ENCODE data around the gene ING1.
"Not testable (repeated sequence)": the region's sequence is repeated elsewhere in the genome, so short reads cannot be mapped to it uniquely, and the experiment has no call there.

Gene ING1

DNA sequence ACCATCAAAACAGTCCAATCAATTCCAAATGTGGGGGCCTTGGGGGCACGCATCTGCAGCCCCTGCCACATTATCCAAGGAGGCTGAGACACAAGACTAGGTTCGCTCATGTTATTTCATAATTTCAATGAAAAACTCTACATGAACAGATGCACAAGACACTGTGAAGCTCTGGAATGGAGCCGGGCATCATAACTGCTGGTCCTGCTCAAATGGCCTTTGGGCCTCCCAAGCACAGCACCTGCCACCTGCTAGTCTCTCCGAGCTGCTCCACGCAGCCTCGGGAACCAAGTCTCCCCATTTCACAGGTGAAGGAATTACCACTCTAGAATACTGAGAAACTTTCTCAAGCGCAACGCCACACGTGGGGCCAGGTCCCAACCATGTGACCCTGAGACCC is 24.5 kb upstream of the ING1 start:
- POLR2A ChIA-PET = interaction anchor here (0.6 kb wide), 1 partner anchor 10 kb away, joined by 3 read pairs; no protein-coding TSS in a partner anchor
- TF ChIP-seq, protein P1, sequence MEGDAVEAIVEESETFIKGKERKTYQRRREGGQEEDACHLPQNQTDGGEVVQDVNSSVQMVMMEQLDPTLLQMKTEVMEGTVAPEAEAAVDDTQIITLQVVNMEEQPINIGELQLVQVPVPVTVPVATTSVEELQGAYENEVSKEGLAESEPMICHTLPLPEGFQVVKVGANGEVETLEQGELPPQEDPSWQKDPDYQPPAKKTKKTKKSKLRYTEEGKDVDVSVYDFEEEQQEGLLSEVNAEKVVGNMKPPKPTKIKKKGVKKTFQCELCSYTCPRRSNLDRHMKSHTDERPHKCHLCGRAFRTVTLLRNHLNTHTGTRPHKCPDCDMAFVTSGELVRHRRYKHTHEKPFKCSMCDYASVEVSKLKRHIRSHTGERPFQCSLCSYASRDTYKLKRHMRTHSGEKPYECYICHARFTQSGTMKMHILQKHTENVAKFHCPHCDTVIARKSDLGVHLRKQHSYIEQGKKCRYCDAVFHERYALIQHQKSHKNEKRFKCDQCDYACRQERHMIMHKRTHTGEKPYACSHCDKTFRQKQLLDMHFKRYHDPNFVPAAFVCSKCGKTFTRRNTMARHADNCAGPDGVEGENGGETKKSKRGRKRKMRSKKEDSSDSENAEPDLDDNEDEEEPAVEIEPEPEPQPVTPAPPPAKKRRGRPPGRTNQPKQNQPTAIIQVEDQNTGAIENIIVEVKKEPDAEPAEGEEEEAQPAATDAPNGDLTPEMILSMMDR (IDR thresholded peaks at IDR 0.05; ENCODE audit: insufficient read depth, low read length, missing control alignments) = no peak
- H3K4me3 ChIP-seq (ENCODE audit: low read depth, low read length) = no peak overlapping the region
- CTCF ChIA-PET = interaction anchor here (1.2 kb wide), 1 partner anchor 15 kb away, joined by 3 read pairs; no protein-coding TSS in a partner anchor
- no peak for DNase-seq (ENCODE audit: low read depth, low spot score)

GRCh38 chr13:110689711-110690110 is 23.8 kb upstream of the ING1 start:
- DNase-seq (ENCODE audit: low read depth, low spot score) = no peak
- CTCF ChIA-PET = interaction anchor here (1.1 to 1.3 kb wide), 2 partner anchors 8 to 128 kb away, joined by 3 read pairs; no protein-coding TSS in a partner anchor
- POLR2A ChIA-PET = interaction anchor here (1.0 kb wide), 1 partner anchor 26 kb away, joined by 4 read pairs; no protein-coding TSS in a partner anchor
- TF ChIP-seq, protein P1 (IDR thresholded peaks at IDR 0.05; ENCODE audit: insufficient read depth, low read length, missing control alignments) = no peak
- no peak overlapping the region for H3K4me3 ChIP-seq (ENCODE audit: low read depth, low read length)

GRCh38 chr13:110690516-110690915 is 23.0 kb upstream of the ING1 start:
- POLR2A ChIA-PET = interaction anchor here (1.0 kb wide), 1 partner anchor 25 kb away, joined by 4 read pairs; no protein-coding TSS in a partner anchor
- CTCF ChIA-PET = interaction anchor here (1.1 to 1.3 kb wide), 2 partner anchors 9 to 128 kb away, joined by 3 read pairs; no protein-coding TSS in a partner anchor

DNA sequence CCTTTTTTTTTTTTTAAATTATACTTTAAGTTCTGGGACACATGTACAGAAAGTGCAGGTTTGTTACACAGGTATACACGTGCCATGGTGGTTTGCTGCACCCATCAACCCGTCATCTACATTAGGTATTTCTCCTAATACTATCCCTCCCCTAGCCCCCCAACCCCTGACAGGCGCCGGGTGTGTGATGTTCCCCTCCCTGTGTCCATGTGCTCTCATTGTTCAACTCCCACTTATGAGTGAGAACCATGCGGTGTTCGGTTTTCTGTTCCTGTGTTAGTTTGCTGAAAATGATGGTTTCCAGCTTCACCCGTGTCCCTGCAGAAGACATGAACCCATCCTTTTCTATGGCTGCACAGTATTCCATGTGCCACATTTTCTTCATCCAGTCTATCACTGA is 17.7 kb upstream of the ING1 start:
- POLR2A ChIA-PET; DNase-seq (ENCODE audit: low read depth, low spot score): not testable (repeated sequence)
- CTCF ChIA-PET = interaction anchor here (0.7 kb wide), 1 partner anchor 27 kb away, joined by 3 read pairs; no protein-coding TSS in a partner anchor

More at GRCh38 chr13:110690516-110690915, 23.0 kb upstream of the ING1 start:
- TF ChIP-seq, protein P1 (IDR thresholded peaks at IDR 0.05; ENCODE audit: insufficient read depth, low read length, missing control alignments) = no peak
- no peak for DNase-seq (ENCODE audit: low read depth, low spot score)
- H3K4me3 ChIP-seq (ENCODE audit: low read depth, low read length) = no peak overlapping the region

GRCh38 chr13:110696776-110697175 is 16.7 kb upstream of the ING1 start:
- H3K4me3 ChIP-seq (ENCODE audit: low read depth, low read length) = no peak overlapping the region
- CTCF ChIA-PET = no interaction called here
- no peak for DNase-seq (ENCODE audit: low read depth, low spot score)
- TF ChIP-seq, protein P1 (IDR thresholded peaks at IDR 0.05; ENCODE audit: insufficient read depth, low read length, missing control alignments) = no peak
- POLR2A ChIA-PET = no interaction called here

More for the DNA sequence above, 17.7 kb upstream of the ING1 start:
- not testable (repeated sequence) for H3K4me3 ChIP-seq (ENCODE audit: low read depth, low read length)

DNA sequence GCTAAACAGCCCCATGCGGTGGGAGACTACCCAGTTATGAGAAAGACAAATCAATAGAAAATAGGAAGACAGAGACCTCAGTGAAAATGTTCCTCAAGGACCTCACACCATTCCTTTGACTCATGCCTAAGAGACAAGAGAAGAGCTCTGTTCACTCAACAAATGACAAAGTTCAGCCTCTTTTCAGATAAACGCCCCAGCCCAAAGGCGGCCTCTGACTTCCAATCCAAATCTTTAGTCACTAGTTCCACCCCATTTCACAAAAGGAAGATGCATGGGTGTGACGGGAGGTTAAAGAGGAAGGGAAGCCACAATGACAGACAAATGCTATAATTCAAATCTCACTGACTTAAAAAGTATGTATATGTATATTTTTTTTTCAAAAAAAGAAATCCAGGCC is 15.7 kb upstream of the ING1 start:
- CTCF ChIA-PET = no interaction called here
- no peak for DNase-seq (ENCODE audit: low read depth, low spot score)
- H3K4me3 ChIP-seq (ENCODE audit: low read depth, low read length) = no peak overlapping the region
- TF ChIP-seq, protein P1 (IDR thresholded peaks at IDR 0.05; ENCODE audit: insufficient read depth, low read length, missing control alignments) = no peak
- POLR2A ChIA-PET = no interaction called here

- ChIA-PET POLR2A (no interaction called here), CTCF (no interaction called here)
- TF ChIP-seq, protein P1 (IDR thresholded peaks at IDR 0.05; ENCODE audit: insufficient read depth, low read length, missing control alignments) = no peak
- H3K4me3 ChIP-seq (ENCODE audit: low read depth, low read length) = no peak overlapping the region
- DNase-seq (ENCODE audit: low read depth, low spot score) = no peak
Measured at GRCh38 chr13:110698689-110699088, 14.8 kb upstream of the ING1 start.

Measured in AG04449 (cell line).